Esophagus muscularis mucosa (tissue), 4 donors: Measurements from ENCODE around the gene ADCY9. TPM values are rescaled to one million over a fixed set of nuclear protein-coding genes. Genes with fewer than 3 reads are reported as not detected.

ENCODE experiments used
- DNase-seq: peaks from one replicate; pipeline ENCODE4 v3.0.0-alpha.2; 2017; ENCODE audit errors: extremely low spot score
- H3K27ac ChIP-seq, 4 donors: fragments of 200-600 bp; sonication (generic); replicated peaks in 1 of 4; 1 replicate in 3 of 4; 2 replicates in 1 of 4; pipeline ENCODE4 v1.5.1; 2016 to 2019; ENCODE audit warnings: mild to moderate bottlenecking in 1 of 4
- H3K27me3 ChIP-seq, 4 donors: fragments of 200-600 bp; sonication (generic); one replicate each; pipeline versions ENCODE4 v1.5.1 to v1.6.0; 2016 to 2019
- H3K36me3 ChIP-seq, 4 donors: fragments of 200-600 bp; sonication (generic); one replicate each; pipeline ENCODE4 v1.5.1; 2016 to 2019
- H3K4me1 ChIP-seq, 4 donors: fragments of 200-600 bp; sonication (generic); one replicate each; pipeline ENCODE4 v1.5.1; 2016 to 2019
- H3K4me3 ChIP-seq, 4 donors: fragments of 200-600 bp; sonication (generic); 1 replicate in 2 of 4; 2 replicates in 2 of 4; pipeline ENCODE4 v1.5.1; 2016 to 2019; ENCODE audit warnings: mild to moderate bottlenecking in 4 of 4, moderate library complexity in 1 of 4
- H3K9me3 ChIP-seq, 4 donors: fragments of 200-600 bp; sonication (generic); 1 replicate in 3 of 4; 2 replicates in 1 of 4; pipeline ENCODE4 v1.5.1; 2016 to 2019
- EP300 ChIP-seq: sonication (generic); formaldehyde crosslinking; IDR thresholded peaks from one replicate; pipeline ENCODE4 v1.6.1; 2017; ENCODE audit warnings: antibody characterized with exemption
- POLR2A ChIP-seq: fragments of 450-650 bp; IDR thresholded peaks from one replicate; pipeline ENCODE4 v1.6.1; 2017; ENCODE audit warnings: antibody characterized with exemption, moderate library complexity, mild to moderate bottlenecking, low read depth
- POLR2AphosphoS5 ChIP-seq, 2 donors: sonication (generic); formaldehyde crosslinking; IDR thresholded peaks; one replicate each; pipeline ENCODE4 v1.6.1; 2017; ENCODE audit warnings: antibody characterized with exemption in 2 of 2
- WGBS: methylation state at CpG from one replicate; pipeline ENCODE4 v1.1.5; 2018; 5-methylcytosine and 5-hydroxymethylcytosine counted together
- intact Hi-C: fragments of 100-400 bp; cut with DNase I; formaldehyde crosslinking; loops from one replicate; pipeline ENCODE4 v1.15.1; 2023
- total RNA-seq, 4 donors: library from RNA; depleted of rRNA; stranded (reverse); fragments of >200 nt; gene quantifications; one replicate each; pipeline versions ENCODE4 v1.1.0 to v1.2.1, GENCODE V29; 2016
- TF ChIP-seq, protein P1 (sequence below), 3 experiments: fragments of 200-600 bp in 2 of 3; fragments of 450-650 bp in 1 of 3; sonication (generic) in 2 of 3; IDR thresholded peaks; one replicate each; pipeline ENCODE4 v1.5.1; 2017 to 2019; ENCODE audit warnings: antibody characterized with exemption in 3 of 3, mild to moderate bottlenecking in 2 of 3, moderate library complexity in 1 of 3

The ADCY9 gene
- total RNA-seq, 4 donors from 2014 or later: 35.8 to 72.9 (median 55.7) TPM

GRCh38 chr16:4011225-4011939 lies 104.9 kb downstream of the ADCY9 start:
- WGBS: 89% methylated on average over 20 of the region's 20 CpGs
- DNase-seq: no peak
- intact Hi-C loops: loop anchor here (5.0 kb wide), 1 partner anchor 81 kb away; no protein-coding TSS in a partner anchor
- no peak for TF ChIP-seq POLR2A
- no peak for TF ChIP-seq POLR2AphosphoS5 (IDR thresholded peaks at IDR 0.05)
- TF ChIP-seq, protein P1, sequence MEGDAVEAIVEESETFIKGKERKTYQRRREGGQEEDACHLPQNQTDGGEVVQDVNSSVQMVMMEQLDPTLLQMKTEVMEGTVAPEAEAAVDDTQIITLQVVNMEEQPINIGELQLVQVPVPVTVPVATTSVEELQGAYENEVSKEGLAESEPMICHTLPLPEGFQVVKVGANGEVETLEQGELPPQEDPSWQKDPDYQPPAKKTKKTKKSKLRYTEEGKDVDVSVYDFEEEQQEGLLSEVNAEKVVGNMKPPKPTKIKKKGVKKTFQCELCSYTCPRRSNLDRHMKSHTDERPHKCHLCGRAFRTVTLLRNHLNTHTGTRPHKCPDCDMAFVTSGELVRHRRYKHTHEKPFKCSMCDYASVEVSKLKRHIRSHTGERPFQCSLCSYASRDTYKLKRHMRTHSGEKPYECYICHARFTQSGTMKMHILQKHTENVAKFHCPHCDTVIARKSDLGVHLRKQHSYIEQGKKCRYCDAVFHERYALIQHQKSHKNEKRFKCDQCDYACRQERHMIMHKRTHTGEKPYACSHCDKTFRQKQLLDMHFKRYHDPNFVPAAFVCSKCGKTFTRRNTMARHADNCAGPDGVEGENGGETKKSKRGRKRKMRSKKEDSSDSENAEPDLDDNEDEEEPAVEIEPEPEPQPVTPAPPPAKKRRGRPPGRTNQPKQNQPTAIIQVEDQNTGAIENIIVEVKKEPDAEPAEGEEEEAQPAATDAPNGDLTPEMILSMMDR (IDR thresholded peaks at IDR 0.05): no peak
- no peak for TF ChIP-seq EP300
- Histone ChIP-seq H3K27me3 (no peaks in the 10 kb centered on the region), H3K4me1 (peaks cover 0 to 39% (median 33%) of the 10 kb centered on the region in 4 donors), H3K36me3 (no peaks in the 10 kb centered on the region), H3K9me3 (no peaks in the 10 kb centered on the region), H3K4me3 (no peak overlapping the region), H3K27ac (peak overlapping the region; percentile 27 to 50 (median 40))

DNA sequence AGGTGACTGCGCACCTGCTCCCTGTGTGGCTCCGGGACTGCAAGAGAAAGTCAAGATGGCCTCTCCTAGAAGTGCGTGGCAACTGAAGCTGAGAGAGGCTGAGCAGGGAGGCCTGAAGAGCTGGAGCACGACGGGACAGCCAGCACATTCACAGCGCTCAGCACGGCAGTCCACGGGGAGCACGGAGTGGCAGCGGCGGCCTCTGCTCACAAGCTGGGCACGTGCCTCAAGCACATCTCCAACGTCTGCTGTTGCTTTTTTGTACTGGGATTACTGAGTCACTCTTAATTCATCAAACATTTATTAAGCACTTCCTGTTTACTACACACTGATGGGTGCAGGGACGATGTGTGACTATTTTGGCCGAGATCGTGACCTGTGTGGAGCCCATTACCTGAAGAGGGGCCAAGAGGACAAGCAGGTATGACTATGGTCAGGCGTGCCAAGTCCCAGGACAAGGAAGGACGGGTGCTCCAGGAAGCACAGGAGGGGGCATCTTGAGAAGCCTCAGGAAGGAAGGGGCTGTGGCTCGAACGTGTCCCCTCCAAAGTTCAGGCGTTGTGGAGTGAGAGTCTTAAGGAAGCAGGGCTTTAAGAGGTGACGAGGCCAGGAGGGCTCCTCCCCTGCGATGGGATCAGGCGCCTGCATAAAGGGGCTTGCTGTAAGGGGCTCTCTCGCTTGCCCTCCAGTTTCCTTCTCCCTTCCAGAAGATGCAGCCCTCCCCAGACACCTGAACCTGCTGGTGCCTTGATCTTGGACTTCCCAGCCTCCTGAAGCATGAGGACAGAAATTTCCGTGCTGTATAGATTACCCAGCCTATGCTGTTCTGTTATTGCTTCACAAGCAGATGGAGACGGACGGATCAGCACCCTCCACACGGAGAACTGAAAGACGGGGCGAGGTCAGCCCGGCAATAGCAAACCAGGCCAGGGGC lies 105.8 kb downstream of the ADCY9 start:
- no peak for TF ChIP-seq EP300
- no peak for TF ChIP-seq POLR2A
- TF ChIP-seq, protein P1 (IDR thresholded peaks at IDR 0.05): no peak
- TF ChIP-seq POLR2AphosphoS5 (IDR thresholded peaks at IDR 0.05): no peak
- Histone ChIP-seq H3K4me3 (no peak overlapping the region), H3K4me1 (peaks cover 0 to 39% (median 34%) of the 10 kb centered on the region in 4 donors), H3K9me3 (no peaks in the 10 kb centered on the region), H3K27ac (peak overlapping the region; percentile 27 to 50 (median 40)), H3K27me3 (no peaks in the 10 kb centered on the region), H3K36me3 (no peaks in the 10 kb centered on the region)
- intact Hi-C loops: loop anchor here (5.0 kb wide), 1 partner anchor 82 kb away; no protein-coding TSS in a partner anchor
- DNase-seq: no peak
- WGBS: 84% methylated on average over 32 of the region's 32 CpGs

DNA sequence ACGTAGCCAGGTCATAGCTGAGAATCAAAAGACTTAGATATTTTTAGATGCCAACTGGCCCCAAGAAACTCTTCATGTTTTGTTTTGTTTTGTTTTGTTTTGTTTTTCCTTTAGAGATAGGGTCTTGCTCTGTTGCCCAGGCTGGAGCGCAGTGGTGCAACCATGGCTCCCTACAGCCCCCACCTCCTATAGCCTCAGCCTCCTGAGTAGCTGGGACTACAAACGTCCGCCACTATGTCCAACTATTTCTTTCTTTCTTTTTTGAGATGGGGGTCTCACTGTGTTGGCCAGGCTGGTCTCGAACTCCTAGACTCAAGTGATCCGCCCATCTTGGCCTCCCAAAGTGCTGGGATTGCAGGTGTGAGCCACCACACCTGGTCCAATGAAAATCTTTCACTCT lies 107.1 kb downstream of the ADCY9 start:
- TF ChIP-seq EP300: no peak
- H3K36me3 ChIP-seq: no peaks in the 10 kb centered on the region
- 94% methylated on average over 6 of the region's 6 CpGs for WGBS

DNA sequence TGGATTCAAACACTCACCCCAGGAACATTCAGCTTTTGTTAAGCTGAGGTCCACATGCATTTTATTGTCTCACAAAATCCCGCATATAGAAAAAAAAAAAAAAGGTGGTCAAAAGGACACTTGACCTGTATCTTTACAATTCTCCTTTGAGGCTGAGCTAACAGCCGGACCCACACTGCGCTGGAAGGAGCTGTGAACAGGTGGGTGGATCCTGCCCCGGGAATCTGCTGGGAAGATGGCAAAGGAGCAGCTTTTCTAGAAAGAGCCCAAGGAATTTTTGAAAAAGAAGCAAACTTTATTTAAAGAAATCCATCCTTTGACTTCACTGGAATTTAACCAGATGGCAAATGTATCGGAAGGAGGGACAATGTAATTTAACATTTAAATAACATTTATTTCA lies 108.1 kb downstream of the ADCY9 start:
- 90% methylated on average over 5 of the region's 5 CpGs for WGBS
- Histone ChIP-seq H3K27me3 (no peaks in the 10 kb centered on the region), H3K9me3 (no peaks in the 10 kb centered on the region), H3K36me3 (no peaks in the 10 kb centered on the region), H3K4me1 (peaks cover 8 to 24% (median 23%) of the 10 kb centered on the region in 4 donors), H3K27ac (no peak overlapping the region), H3K4me3 (no peak overlapping the region)
- intact Hi-C loops: no loop called here
- TF ChIP-seq, protein P1 (IDR thresholded peaks at IDR 0.05): no peak
- no peak for DNase-seq

More for the DNA sequence above, 107.1 kb downstream of the ADCY9 start:
- Histone ChIP-seq H3K4me1 (peaks cover 8 to 35% (median 31%) of the 10 kb centered on the region in 4 donors), H3K27ac (no peak overlapping the region), H3K4me3 (no peak overlapping the region), H3K9me3 (no peaks in the 10 kb centered on the region), H3K27me3 (no peaks in the 10 kb centered on the region)
- DNase-seq: no peak
- intact Hi-C loops: no loop called here

GRCh38 chr16:4006397-4006999 lies 109.7 kb downstream of the ADCY9 start:
- DNase-seq: no peak
- H3K4me1 ChIP-seq: peaks cover 8 to 13% (median 12%) of the 10 kb centered on the region in 4 donors
- H3K4me3 ChIP-seq: no peak overlapping the region
- 70% methylated on average over 12 of the region's 12 CpGs for WGBS
- peak overlapping the region in 1 of 4 donors; percentile 42 for H3K27ac ChIP-seq
- TF ChIP-seq EP300: no peak
- no peak for TF ChIP-seq POLR2A
- no peak for TF ChIP-seq POLR2AphosphoS5 (IDR thresholded peaks at IDR 0.05)
- TF ChIP-seq, protein P1 (IDR thresholded peaks at IDR 0.05): no peak
- H3K9me3 ChIP-seq: no peaks in the 10 kb centered on the region
- no peaks in the 10 kb centered on the region for H3K27me3 ChIP-seq
- intact Hi-C loops: no loop called here
- no peaks in the 10 kb centered on the region for H3K36me3 ChIP-seq
